HG02610 (cell line): ENCODE results near the gene CTDSPL.
A peak's percentile ranks its signal among the peaks of the same experiment; 100 is the strongest.
"Not testable (repeated sequence)": the region's sequence is repeated elsewhere in the genome, so short reads cannot be mapped to it uniquely, and the experiment has no call there.

ENCODE experiments used
- ATAC-seq: cut with Tn5 transposase; IDR thresholded peaks from one replicate; pipeline ENCODE4 v1.9.1; 2021; ENCODE audit warnings: mild to moderate bottlenecking, moderate library complexity; ENCODE audit not compliant: unreplicated experiment

The CTDSPL gene

GRCh38 chr3:37961622-37962431 is 100.1 kb downstream of the CTDSPL start:
- no peak for ATAC-seq

GRCh38 chr3:37963016-37963415 is 101.3 kb downstream of the CTDSPL start:
- ATAC-seq, result no peak

- ATAC-seq, result no peak
These were observed 102.0 kb downstream of the CTDSPL start for GRCh38 chr3:37963635-37964034.

- ATAC-seq, result no peak
These were observed 102.5 kb downstream of the CTDSPL start for GRCh38 chr3:37964146-37964545.

GRCh38 chr3:37964716-37965115 is 103.0 kb downstream of the CTDSPL start:
- no peak for ATAC-seq

GRCh38 chr3:37967260-37967881 is 105.7 kb downstream of the CTDSPL start:
- ATAC-seq, result peak; percentile 79

- no peak for ATAC-seq
These were observed 106.5 kb downstream of the CTDSPL start for GRCh38 chr3:37968199-37968598.

GRCh38 chr3:37968813-37969595 is 107.3 kb downstream of the CTDSPL start:
- ATAC-seq, result no peak

- no peak for ATAC-seq
These were observed 108.0 kb downstream of the CTDSPL start for GRCh38 chr3:37969596-37970100.

- ATAC-seq, result no peak
These were observed 109.1 kb downstream of the CTDSPL start for GRCh38 chr3:37970802-37971201.

- no peak for ATAC-seq
These were observed 109.8 kb downstream of the CTDSPL start for GRCh38 chr3:37971467-37971866.

GRCh38 chr3:37972056-37972455 is 110.4 kb downstream of the CTDSPL start:
- ATAC-seq, result not testable (repeated sequence)

- ATAC-seq, result no peak
These were observed 111.8 kb downstream of the CTDSPL start for GRCh38 chr3:37973246-37974054.

GRCh38 chr3:37974121-37975083 is 112.7 kb downstream of the CTDSPL start:
- ATAC-seq, result peak; percentile 86

GRCh38 chr3:37979541-37980461 is 118.1 kb downstream of the CTDSPL start:
- no peak for ATAC-seq

- no peak for ATAC-seq
These were observed 119.0 kb downstream of the CTDSPL start for GRCh38 chr3:37980462-37981347.

GRCh38 chr3:37981348-37981664 is 119.6 kb downstream of the CTDSPL start:
- ATAC-seq, result no peak

- ATAC-seq, result no peak
These were observed 120.7 kb downstream of the CTDSPL start for GRCh38 chr3:37982331-37982730.
